ENCODE data around the gene FAM120C.

FAM120C gene

DNA sequence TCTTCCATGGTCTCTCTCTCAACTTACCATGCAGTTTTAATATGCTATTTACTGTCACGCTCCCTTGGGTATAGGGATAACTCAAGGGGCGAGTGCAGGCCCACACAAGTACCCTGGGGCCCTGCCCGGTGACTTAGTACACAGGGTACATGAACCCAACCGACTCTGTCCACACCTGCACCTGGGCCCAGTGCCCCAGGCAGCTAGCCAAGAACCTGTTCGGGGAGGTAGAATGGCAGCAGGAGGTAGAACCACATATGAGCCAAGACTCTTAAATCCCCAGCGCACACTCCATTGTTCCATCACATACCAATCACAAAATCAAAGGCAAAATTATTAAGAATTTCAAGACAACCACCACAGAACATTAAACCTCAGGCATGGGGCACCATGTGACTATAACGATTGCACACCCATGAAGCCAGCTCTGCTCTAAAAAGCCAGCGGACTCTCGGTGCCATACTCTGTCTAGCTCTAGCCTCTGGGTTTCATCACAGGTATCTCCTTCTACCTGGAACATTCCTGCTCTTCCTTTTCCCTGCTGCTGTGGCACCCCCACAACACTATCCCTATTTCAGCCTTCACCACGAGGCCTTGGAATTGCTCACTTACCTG, 153.4 kb downstream of the FAM120C start:
- DNase-seq: no peak

DNA sequence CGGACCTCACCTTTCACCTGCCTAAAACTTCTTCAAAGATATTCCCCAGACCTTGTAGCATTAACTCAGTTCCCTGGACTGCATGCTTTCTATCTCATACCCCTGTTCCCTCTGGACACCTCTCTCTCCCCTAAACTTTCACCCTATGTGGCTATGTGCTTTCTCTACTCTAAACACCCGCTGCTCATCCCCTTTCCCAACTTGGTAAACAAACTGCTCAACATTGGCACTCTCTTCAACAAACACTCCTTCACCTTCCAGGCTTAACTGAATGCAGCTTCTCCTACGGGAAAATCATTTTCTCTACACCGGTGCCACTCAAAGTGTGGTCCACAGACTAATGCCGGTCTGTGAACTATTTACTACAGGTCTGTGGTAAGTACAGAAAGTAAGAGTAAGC, 158.7 kb downstream of the FAM120C start:
- DNase-seq: no peak
